GM19099 (cell line): Measurements from ENCODE around the gene LRRC10B.

ENCODE experiments used
- POLR2A ChIP-seq: IDR thresholded peaks from 3 replicates; pipeline ENCODE4 v1.6.1; 2011; ENCODE audit warnings: low read depth; ENCODE audit not compliant: insufficient read length; ENCODE audit errors: extremely low read depth

Gene LRRC10B

GRCh38 chr11:61533039-61533375, 24.5 kb downstream of the LRRC10B start:
- no peak for TF ChIP-seq POLR2A

GRCh38 chr11:61533401-61533800, 24.9 kb downstream of the LRRC10B start:
- no peak for TF ChIP-seq POLR2A

- TF ChIP-seq POLR2A, result no peak
Observed at GRCh38 chr11:61534025-61534932, 25.7 kb downstream of the LRRC10B start.

- TF ChIP-seq POLR2A, result no peak
Observed at GRCh38 chr11:61534933-61535839, 26.6 kb downstream of the LRRC10B start.

- no peak for TF ChIP-seq POLR2A
Observed at GRCh38 chr11:61535998-61536675, 27.6 kb downstream of the LRRC10B start.

GRCh38 chr11:61536676-61537270, 28.2 kb downstream of the LRRC10B start:
- TF ChIP-seq POLR2A, result no peak

- TF ChIP-seq POLR2A, result no peak
Observed at GRCh38 chr11:61537326-61537725, 28.8 kb downstream of the LRRC10B start.

GRCh38 chr11:61538636-61538961, 30.1 kb downstream of the LRRC10B start:
- no peak for TF ChIP-seq POLR2A

- TF ChIP-seq POLR2A, result no peak
Observed at GRCh38 chr11:61539006-61539405, 30.5 kb downstream of the LRRC10B start.

- no peak for TF ChIP-seq POLR2A
Observed at GRCh38 chr11:61539831-61540357, 31.3 kb downstream of the LRRC10B start.

GRCh38 chr11:61540528-61540927, 32.0 kb downstream of the LRRC10B start:
- no peak for TF ChIP-seq POLR2A

- TF ChIP-seq POLR2A, result no peak
Observed at GRCh38 chr11:61541598-61541997, 33.0 kb downstream of the LRRC10B start.

- TF ChIP-seq POLR2A, result no peak
Observed at GRCh38 chr11:61542024-61542461, 33.5 kb downstream of the LRRC10B start.

GRCh38 chr11:61542705-61543104, 34.2 kb downstream of the LRRC10B start:
- no peak for TF ChIP-seq POLR2A
